Natural killer cell (primary cell): ENCODE data around the gene KLHL22. TPM values are rescaled to one million over a fixed set of nuclear protein-coding genes. Genes with fewer than 3 reads are reported as not detected.
A peak's percentile ranks its signal among the peaks of the same experiment; 100 is the strongest.

Experiments used
- ATAC-seq, 3 donors: fragments of 150-1000 bp in 2 of 3; fragments of 200-7000 bp in 1 of 3; cut with Tn5 transposase; 1 replicate in 1 of 3; 2 replicates in 2 of 3; pipeline ENCODE4 v1.10.0; 2021; ENCODE audit warnings: mild to moderate bottlenecking in 2 of 3, moderate library complexity in 2 of 3
- DNase-seq, 2 donors: peaks; one replicate each; pipeline versions ENCODE4 v3.0.0 to v3.0.0-alpha.2; 2013 to 2021; ENCODE audit warnings: mixed read lengths in 1 of 2
- H3K27ac ChIP-seq: one replicate; pipeline ENCODE4 v1.5.1; 2013; ENCODE audit warnings: mild to moderate bottlenecking, low read length
- H3K27me3 ChIP-seq: one replicate; pipeline ENCODE4 v1.6.1; 2013; ENCODE audit warnings: low read length; ENCODE audit not compliant: control insufficient read depth, insufficient read depth
- H3K36me3 ChIP-seq: one replicate; pipeline ENCODE4 v1.6.1; 2013; ENCODE audit warnings: low read length; ENCODE audit not compliant: control insufficient read depth, insufficient read depth
- H3K4me1 ChIP-seq: one replicate; pipeline ENCODE4 v1.6.1; 2013; ENCODE audit warnings: low read length; ENCODE audit not compliant: control insufficient read depth, insufficient read depth
- H3K4me3 ChIP-seq: one replicate; pipeline ENCODE4 v1.5.1; 2013; ENCODE audit warnings: low read length
- H3K9me3 ChIP-seq: one replicate; pipeline ENCODE4 v1.6.1; 2013; ENCODE audit warnings: low read length; ENCODE audit not compliant: control insufficient read depth, insufficient read depth
- H3K27ac Mint-ChIP-seq, 2 donors: one replicate each; pipeline ENCODE4 v1.8.0; 2022; ENCODE audit warnings: mild to moderate bottlenecking in 2 of 2, mixed read lengths in 2 of 2, moderate library complexity in 1 of 2
- H3K27me3 Mint-ChIP-seq, 2 donors: one replicate each; pipeline ENCODE4 v1.8.0; 2022; ENCODE audit warnings: low read depth in 2 of 2, mixed read lengths in 2 of 2
- H3K36me3 Mint-ChIP-seq: one replicate; pipeline ENCODE4 v1.8.0; 2022; ENCODE audit warnings: mixed read lengths
- H3K4me1 Mint-ChIP-seq, 2 donors: one replicate each; pipeline ENCODE4 v1.8.0; 2022; ENCODE audit warnings: mixed read lengths in 2 of 2
- H3K4me3 Mint-ChIP-seq: one replicate; pipeline ENCODE4 v1.8.0; 2022; ENCODE audit warnings: mild to moderate bottlenecking, moderate library complexity, mixed read lengths
- H3K9me3 Mint-ChIP-seq, 2 donors: one replicate each; pipeline ENCODE4 v1.8.0; 2022; ENCODE audit warnings: mixed read lengths in 2 of 2
- CTCF ChIP-seq: fragments of 200-600 bp; IDR thresholded peaks from one replicate; pipeline ENCODE4 v1.8.0; 2022; ENCODE audit warnings: antibody characterized with exemption
- WGBS: methylation state at CpG from one replicate; pipeline ENCODE4 v1.1.7; 2013; ENCODE audit warnings: missing lambda C conversion rate; ENCODE audit not compliant: insufficient coverage; 5-methylcytosine and 5-hydroxymethylcytosine counted together
- intact Hi-C: fragments of 100-400 bp; cut with micrococcal nuclease; formaldehyde crosslinking; loops from one replicate; pipeline ENCODE4 v1.14.2; 2022
- total RNA-seq, 4 donors: library from RNA; stranded (reverse); fragments of 120-200 nt in 1 of 4; gene quantifications; one replicate each; pipeline versions ENCODE4 v1.2.3 to v1.2.4, GENCODE V29; 2013 to 2022

Gene KLHL22
- total RNA-seq, 3 donors from 2014 or later (not counting 1 experiment from before 2014, with no cell fraction given), result 26.5 to 53.0 (median 31.0) TPM

GRCh38 chr22:20437613-20438426 lies 57.8 kb downstream of the KLHL22 start, which contains the start of gene SCARF2:
Gene SCARF2, minus strand, starts transcription at chr22:20437825. Its CDS starts 71 bp downstream, at chr22:20437754.
- no peak within 1 kb of the TSS for H3K27ac ChIP-seq
- no peaks in the 10 kb centered on the region for H3K9me3 ChIP-seq
- Mint-ChIP-seq H3K27ac (peak within 1 kb of the TSS in 1 of 2 donors; percentile 36), H3K36me3 (no peaks in the 10 kb centered on the region), H3K9me3 (no peaks in the 10 kb centered on the region), H3K4me1 (peaks cover 11 to 33% of the 10 kb centered on the region in 2 donors), H3K4me3 (peak within 1 kb of the TSS; percentile 85), H3K27me3 (peaks cover 34 to 39% of the 10 kb centered on the region in 2 donors)
- peak in 2 of 3 donors; percentile 58 to 61 for ATAC-seq
- H3K27me3 ChIP-seq, result peaks cover 29% of the 10 kb centered on the region
- TF ChIP-seq CTCF, result no peak
- intact Hi-C loops, result no loop called here
- peaks cover 23% of the 10 kb centered on the region for H3K4me1 ChIP-seq
- H3K36me3 ChIP-seq, result peaks cover 8% of the 10 kb centered on the region
- DNase-seq, result no peak
- WGBS, result 4% methylated on average over 95 of the region's 95 CpGs
- H3K4me3 ChIP-seq, result peak within 1 kb of the TSS; percentile 12

- WGBS, result 2% methylated on average over 61 of the region's 61 CpGs
- Mint-ChIP-seq H3K4me3 (peak overlapping the region; percentile 85), H3K4me1 (peaks cover 11 to 34% of the 10 kb centered on the region in 2 donors), H3K9me3 (no peaks in the 10 kb centered on the region), H3K27me3 (peaks cover 36 to 45% of the 10 kb centered on the region in 2 donors), H3K36me3 (no peaks in the 10 kb centered on the region), H3K27ac (peak overlapping the region in 1 of 2 donors; percentile 36)
- peak in 1 of 2 donors; percentile 37 for DNase-seq
- no peaks in the 10 kb centered on the region for H3K9me3 ChIP-seq
- no peak overlapping the region for H3K27ac ChIP-seq
- peaks cover 3% of the 10 kb centered on the region for H3K36me3 ChIP-seq
- peaks cover 24% of the 10 kb centered on the region for H3K4me1 ChIP-seq
- intact Hi-C loops, result no loop called here
- peak overlapping the region; percentile 12 for H3K4me3 ChIP-seq
- no peak for TF ChIP-seq CTCF
- peak in 2 of 3 donors; percentile 30 for ATAC-seq
- peaks cover 33% of the 10 kb centered on the region for H3K27me3 ChIP-seq
These were observed 58.6 kb downstream of the KLHL22 start for GRCh38 chr22:20436768-20437612.

GRCh38 chr22:20436307-20436767 lies 59.3 kb downstream of the KLHL22 start:
- H3K4me1 ChIP-seq, result peaks cover 30% of the 10 kb centered on the region
- H3K27me3 ChIP-seq, result peaks cover 37% of the 10 kb centered on the region
- no peak overlapping the region for H3K4me3 ChIP-seq
- H3K9me3 ChIP-seq, result no peaks in the 10 kb centered on the region
- H3K27me3 Mint-ChIP-seq, result peaks cover 36 to 47% of the 10 kb centered on the region in 2 donors
- peaks cover 11 to 39% of the 10 kb centered on the region in 2 donors for H3K4me1 Mint-ChIP-seq
- TF ChIP-seq CTCF, result no peak
- no peak overlapping the region for H3K27ac ChIP-seq
- no peaks in the 10 kb centered on the region for H3K9me3 Mint-ChIP-seq
- DNase-seq, result no peak
- H3K27ac Mint-ChIP-seq, result peak overlapping the region in 1 of 2 donors; percentile 36
- intact Hi-C loops, result no loop called here
- H3K36me3 ChIP-seq, result no peaks in the 10 kb centered on the region
- peak in 2 of 3 donors; percentile 9 to 37 for ATAC-seq
- WGBS, result 2% methylated on average over 56 of the region's 56 CpGs
- H3K36me3 Mint-ChIP-seq, result no peaks in the 10 kb centered on the region
- peak overlapping the region; percentile 85 for H3K4me3 Mint-ChIP-seq
